GM21825 (cell line): ENCODE data around the gene KLRC4.
"Not testable (repeated sequence)": the region's sequence is repeated elsewhere in the genome, so short reads cannot be mapped to it uniquely, and the experiment has no call there.

Source experiments
- ATAC-seq: cut with Tn5 transposase; IDR thresholded peaks from one replicate; pipeline ENCODE4 v1.9.1; 2021; ENCODE audit warnings: mild to moderate bottlenecking, moderate library complexity; ENCODE audit not compliant: unreplicated experiment

Gene KLRC4

GRCh38 chr12:10409392-10409791 lies at the start of gene KLRC4:
Gene KLRC4 (minus strand): TSS chr12:10409757. CDS start chr12:10409575, 182 bp downstream.
- no peak for ATAC-seq

GRCh38 chr12:10457760-10458159 lies 48.2 kb upstream of the KLRC4 start:
- no peak for ATAC-seq

GRCh38 chr12:10456856-10457255 lies 47.3 kb upstream of the KLRC4 start:
- no peak for ATAC-seq

- no peak for ATAC-seq
Observed at GRCh38 chr12:10455766-10456165, 46.2 kb upstream of the KLRC4 start.

- ATAC-seq, result no peak
Observed at GRCh38 chr12:10454531-10454930, 45.0 kb upstream of the KLRC4 start.

- no peak for ATAC-seq
Observed at GRCh38 chr12:10453156-10453555, 43.6 kb upstream of the KLRC4 start, which contains the start of gene KLRC1. Gene KLRC1 (minus strand): TSS chr12:10453377. CDS start chr12:10451156, 2,221 bp downstream.

GRCh38 chr12:10448236-10448635 lies 38.7 kb upstream of the KLRC4 start:
- ATAC-seq, result no peak

GRCh38 chr12:10446052-10446451 lies 36.5 kb upstream of the KLRC4 start:
- not testable (repeated sequence) for ATAC-seq

- ATAC-seq, result not testable (repeated sequence)
Observed at GRCh38 chr12:10441144-10441543, 31.6 kb upstream of the KLRC4 start.

GRCh38 chr12:10439608-10440274 lies 30.2 kb upstream of the KLRC4 start:
- ATAC-seq, result not testable (repeated sequence)

- ATAC-seq, result not testable (repeated sequence)
Observed at GRCh38 chr12:10437601-10438000, 28.0 kb upstream of the KLRC4 start.

- ATAC-seq, result not testable (repeated sequence)
Observed at GRCh38 chr12:10435816-10436215, 26.3 kb upstream of the KLRC4 start, which contains the start of gene KLRC2. Gene KLRC2 (minus strand): TSS chr12:10436010. CDS start chr12:10435986, 24 bp downstream.

GRCh38 chr12:10430623-10431022 lies 21.1 kb upstream of the KLRC4 start:
- ATAC-seq, result not testable (repeated sequence)

- not testable (repeated sequence) for ATAC-seq
Observed at GRCh38 chr12:10425938-10426337, 16.4 kb upstream of the KLRC4 start.

- ATAC-seq, result not testable (repeated sequence)
Observed at GRCh38 chr12:10424260-10424899, 14.8 kb upstream of the KLRC4 start.

GRCh38 chr12:10422159-10422558 lies 12.6 kb upstream of the KLRC4 start:
- ATAC-seq, result not testable (repeated sequence)

GRCh38 chr12:10420334-10420733 lies 10.8 kb upstream of the KLRC4 start, which contains the start of gene KLRC3:
Gene KLRC3 (minus strand): TSS chr12:10420595. CDS start chr12:10420550, 45 bp downstream.
- ATAC-seq, result not testable (repeated sequence)

- ATAC-seq, result no peak
Observed at GRCh38 chr12:10408842-10409241, 715 bp downstream of the KLRC4 start.

GRCh38 chr12:10406725-10407124 lies 2.8 kb downstream of the KLRC4 start:
- no peak for ATAC-seq

GRCh38 chr12:10405294-10405693 lies 4.3 kb downstream of the KLRC4 start:
- ATAC-seq, result no peak

GRCh38 chr12:10404798-10405197 lies 4.8 kb downstream of the KLRC4 start:
- ATAC-seq, result no peak

- ATAC-seq, result no peak
Observed at GRCh38 chr12:10400829-10401228, 8.7 kb downstream of the KLRC4 start.
